Measurements from ENCODE around the gene CHD1.

The CHD1 gene

DNA sequence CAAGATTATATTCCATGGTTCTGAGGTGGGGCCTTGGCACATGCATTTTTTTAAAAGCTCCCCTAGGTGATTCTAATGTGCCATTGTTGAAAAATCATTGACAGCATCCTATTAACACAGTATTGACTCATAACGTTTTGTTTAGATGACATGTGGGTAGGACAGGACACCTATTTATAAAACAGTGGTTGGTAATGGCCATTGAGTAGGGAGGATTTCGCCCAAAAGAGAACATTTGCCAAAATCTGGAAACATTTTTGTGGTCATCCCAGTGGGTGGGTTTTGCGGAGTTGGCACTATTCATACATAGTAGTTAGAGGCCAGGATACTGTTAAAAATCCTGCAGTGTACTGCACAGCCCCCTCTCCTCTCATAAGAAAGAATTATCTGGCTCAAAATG lies 6.4 kb upstream of the CHD1 start:
- no peak for DNase-seq

DNA sequence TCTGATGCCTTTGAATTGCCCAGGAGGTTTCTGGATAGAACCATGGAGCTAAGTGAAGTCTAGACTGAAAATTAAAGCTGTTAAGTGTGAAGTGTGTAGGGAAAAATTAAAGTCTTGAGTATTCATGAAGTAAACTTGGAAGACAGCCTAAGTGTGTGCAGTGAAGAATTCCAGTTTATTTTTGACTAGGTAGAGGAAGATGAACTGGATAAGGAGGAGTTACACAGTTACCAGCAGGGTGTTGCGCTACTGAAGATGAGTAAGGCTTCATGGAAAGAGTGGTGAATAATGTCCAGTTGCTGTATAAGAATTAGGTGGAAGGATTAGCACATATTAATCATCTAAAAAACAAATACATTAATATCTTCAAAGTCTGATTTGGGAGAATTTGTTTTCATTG lies 5.7 kb upstream of the CHD1 start:
- DNase-seq, result no peak

DNA sequence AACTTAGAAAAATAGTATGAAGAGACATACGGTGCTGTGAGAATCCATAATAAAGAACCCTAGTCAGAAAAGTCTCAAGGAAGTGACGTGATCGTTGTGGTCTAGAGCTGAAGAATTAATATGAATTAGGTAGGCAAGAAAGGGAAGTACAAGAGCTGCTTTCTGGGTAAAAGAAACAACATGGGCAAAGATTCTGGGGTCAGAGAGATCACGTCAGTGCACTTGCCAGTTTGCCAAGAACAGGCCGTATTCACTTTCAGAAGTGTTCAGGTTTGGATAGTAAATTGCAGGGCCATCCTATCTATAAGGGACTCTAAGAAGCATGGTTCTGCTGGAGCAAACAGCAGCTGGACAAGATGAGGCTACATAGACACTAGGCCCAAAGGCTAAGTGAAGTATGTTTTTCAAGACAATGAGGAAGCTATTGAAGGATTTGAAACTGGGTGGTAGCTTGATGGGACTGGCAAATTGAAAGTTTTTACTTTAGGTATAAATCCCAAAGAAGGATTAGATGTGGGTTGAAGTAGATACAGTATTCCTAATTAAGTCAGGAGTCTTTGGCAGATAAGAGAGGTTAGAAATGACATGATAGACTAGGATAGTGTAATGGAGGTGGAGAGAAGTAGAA lies 4.8 kb upstream of the CHD1 start:
- DNase-seq, result no peak

DNA sequence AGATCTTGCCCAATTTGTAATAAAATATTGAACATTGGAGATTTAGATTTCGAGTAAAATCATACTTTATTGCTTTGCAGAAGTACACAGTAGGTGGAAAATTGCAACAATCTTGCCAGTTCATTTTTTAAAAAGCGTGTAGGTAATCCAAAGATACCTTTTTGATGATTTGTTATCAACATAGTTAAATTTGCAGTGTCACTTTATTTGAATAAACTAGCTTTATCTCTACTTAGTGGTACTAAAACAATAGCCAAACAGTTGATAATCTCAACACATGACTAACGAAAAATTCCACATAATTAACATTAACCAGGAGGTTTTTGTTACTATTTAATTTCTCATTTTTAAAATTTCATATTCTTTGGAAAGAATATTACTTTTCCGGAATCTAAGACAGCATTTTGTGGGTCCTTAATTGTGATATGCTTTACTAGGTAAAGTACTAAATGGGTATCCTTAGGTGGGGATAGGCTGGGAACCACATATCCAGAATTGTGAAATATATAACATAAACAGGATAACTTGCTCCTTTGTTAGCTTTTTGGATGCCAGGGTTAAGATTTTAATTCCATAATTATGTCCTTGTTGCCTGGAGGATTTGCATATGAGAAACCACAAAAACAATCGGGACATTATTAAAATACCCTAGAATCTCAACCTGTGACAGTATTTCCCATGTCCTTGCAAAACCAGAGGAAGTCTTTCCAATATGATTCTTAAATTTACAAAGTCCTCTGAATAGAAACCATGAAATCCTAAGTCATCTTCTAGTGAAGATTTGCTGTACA lies 2.4 kb upstream of the CHD1 start:
- DNase-seq, result no peak

DNA sequence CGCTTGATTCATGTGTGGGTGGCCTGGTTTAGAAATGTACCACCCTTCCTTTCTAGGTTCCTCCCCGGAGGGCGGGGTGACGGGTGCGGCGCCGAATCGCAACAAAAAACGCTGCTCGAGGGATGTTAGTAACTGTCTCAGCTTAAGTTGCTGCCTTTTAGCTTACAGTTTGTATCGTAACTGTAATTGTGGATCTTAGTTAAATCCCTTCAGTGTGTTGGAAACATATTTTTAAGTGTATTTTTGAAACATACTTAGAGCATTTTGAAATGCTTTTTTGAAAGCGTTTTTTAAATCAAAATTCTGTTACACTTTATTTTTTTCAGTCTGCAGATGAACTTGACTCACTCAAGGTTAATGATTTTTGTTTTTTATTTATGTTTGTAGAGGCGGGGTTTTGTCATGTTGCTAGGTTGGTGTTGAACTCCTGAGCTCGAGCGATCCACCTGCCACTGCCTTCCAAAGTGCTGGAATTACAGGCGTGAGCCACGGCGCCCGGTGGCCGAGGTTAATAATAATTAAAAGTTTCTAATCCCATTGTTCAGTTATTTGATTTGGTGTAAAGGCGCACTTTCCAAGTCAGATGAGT lies 997 bp upstream of the CHD1 start:
- no peak for DNase-seq

DNA sequence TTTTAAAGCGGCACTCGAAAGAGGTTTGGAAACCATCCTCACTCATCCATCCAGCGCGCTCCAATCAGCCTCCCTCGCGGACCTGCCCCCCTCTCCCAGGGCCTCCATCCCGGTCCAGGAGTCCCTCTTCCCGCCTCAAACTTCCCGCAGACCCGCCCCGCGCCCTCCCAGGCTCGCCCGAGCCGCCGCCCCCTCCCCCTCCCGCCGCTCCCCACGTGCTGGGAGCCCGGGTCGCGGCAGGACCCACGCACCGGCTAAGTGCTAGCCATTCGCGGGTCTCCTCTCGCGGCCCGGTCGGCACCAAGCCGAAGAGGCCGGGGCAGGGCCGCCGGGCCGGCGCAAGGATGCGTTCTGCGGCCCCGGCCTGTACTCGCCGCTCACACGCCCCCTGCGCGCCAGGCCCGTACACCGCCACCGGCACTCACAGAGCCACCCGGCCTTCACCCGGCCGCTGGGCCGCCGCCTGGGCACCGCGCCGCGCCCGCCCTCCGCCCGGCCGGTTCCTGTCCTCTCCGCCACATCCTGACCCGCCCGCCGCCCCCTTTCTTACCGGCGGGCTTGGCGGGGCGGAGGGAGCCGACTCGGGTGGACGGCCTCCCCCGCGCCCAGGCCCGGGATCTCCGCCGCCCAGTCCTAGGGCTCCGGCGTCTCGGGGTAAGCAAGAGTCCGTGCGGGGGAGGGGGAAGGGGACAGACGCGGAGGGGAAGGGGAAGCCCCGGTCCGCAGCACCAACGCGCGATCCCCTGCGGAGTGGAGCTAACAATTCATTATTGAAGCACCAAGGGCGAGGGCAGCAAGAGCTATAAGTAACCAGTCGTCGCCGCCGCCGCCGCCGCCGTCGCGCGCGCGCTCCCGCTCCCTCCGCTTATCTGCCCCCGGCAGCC lies 576 bp downstream of the CHD1 start:
- peak; percentile 75 for DNase-seq

DNA sequence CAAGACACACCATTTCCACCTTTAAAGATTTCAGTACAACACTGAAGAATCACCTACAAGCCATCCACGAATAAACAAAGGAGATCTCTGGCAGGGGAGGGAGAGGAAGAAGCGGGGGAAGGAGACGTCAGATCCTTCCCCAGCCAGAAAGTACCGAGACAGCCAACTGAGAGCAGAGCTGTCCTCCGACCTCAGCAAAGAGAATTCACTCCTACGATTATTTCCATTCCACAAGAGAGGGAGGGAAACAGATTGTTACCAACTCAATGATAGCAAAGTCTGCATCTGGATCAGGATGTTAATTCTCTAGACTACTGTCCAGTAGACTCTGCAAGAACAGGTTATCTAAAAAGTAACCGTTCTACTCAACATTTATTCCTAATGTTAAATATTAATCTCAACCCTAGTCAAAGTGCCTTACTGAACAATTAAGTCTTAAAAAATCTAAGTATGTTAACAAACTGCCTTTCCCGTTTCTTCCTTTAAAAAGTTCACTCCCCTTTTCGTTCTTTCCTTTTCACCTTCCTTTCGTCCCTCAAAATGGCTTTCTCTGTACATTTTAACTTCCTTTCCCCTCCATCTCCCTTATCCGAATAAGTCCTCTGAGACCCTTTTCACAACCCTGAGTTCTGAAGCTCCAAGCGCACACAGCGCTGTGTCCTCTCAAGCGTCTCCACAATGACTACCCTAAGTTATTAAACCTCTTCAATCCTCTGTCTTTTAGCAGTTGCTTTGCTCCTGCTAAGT lies 1.4 kb downstream of the CHD1 start:
- no peak for DNase-seq

DNA sequence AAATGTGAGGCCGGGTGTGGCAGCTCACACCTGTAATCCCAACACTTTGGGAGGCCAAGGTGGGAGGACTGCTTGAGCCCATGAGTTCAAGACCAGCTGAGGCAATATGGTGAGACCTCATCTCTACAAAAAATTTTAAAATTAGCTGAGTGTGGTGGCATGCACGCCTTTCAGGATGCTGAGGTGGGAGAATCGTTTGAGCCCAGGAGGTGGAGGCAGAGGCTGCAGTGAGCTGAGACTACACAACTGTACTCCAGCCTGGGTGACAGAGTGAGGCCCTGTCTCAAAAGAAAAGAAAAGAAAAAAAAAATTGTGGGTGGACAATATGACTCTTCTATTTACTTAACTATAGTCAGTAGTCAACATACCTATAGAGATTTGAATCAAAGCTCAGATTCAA lies 4.8 kb downstream of the CHD1 start:
- no peak for DNase-seq

DNA sequence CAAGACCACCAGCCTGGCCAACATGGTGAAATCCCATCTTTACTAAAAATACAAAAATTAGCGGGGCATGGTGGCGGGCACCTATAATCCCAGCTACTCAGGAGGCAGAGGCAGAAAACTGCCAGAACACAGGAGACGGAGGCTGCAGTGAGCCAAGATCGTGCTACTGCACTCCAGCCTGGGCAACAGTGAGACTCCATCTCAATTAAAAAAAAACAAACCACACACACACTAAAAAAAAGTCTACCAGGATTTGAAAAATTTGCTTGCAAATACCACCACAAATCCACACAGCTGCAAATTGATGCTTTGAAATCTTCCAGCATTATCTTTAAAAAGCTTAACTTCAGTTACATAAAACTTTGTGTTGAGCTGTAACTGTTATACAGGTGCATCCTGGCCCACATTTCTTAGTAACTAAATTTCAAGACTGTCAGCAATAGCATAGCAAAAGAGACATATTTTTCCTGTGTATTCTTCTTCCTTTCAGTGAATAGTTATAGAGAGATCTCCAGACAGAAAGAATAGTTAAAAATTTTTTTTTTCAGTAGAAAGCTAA lies 6.8 kb downstream of the CHD1 start:
- DNase-seq, result no peak

DNA sequence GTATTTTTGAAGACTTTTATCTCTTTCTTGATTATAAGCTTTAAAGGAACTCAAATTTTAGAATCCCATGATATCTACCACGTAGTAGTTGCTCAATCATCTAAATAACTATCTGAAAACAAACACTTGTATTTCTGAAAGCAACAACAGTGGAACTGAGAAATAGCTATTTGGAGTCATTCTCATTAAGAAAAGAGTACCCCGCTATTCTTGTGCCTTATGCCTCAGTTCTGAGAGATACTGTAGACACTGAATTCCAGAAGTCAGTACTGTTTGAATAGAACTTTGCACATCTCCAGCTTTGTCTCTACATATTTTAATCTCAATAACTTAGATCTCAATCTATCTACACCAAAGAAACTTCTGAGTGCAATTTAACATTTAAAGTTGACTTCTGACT lies 11.4 kb downstream of the CHD1 start:
- DNase-seq, result no peak

DNA sequence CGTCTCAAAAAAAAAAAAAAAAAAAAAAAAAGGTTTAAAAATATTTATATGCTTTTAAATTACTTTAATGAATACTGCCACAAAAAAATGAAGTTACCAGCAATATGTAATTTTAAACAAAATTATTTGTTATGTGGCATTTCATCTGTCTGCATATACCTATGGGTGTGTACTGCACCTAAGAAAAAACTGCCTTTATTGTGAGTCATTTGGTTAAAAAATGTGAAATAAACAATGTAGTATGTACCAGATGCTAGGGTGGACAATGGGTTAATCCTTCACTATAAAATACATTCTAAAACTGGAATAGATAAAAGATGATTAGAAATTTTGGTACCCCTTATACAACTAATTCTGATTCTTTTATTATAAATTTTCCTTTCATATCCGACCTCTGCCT lies 12.3 kb downstream of the CHD1 start:
- DNase-seq, result no peak

DNA sequence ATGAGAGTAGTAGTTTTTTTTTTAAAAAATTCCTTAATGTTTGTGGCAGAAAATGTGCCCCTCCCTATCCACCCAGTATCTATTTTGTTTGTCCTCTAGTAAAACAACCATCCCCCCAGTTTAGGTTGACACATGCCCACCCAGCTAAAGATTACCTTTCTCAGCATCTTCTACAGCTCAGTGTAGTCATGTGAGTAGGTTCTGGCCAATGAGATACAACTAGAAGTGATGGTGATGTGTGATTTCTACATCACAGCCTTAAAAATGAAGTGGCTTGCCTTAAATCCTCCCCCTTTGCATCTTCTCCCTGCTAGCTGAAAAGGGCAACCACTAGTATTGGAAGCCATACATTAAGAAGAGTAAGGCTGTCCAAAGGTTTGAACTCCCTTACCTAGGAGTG lies 14.9 kb downstream of the CHD1 start:
- no peak for DNase-seq

DNA sequence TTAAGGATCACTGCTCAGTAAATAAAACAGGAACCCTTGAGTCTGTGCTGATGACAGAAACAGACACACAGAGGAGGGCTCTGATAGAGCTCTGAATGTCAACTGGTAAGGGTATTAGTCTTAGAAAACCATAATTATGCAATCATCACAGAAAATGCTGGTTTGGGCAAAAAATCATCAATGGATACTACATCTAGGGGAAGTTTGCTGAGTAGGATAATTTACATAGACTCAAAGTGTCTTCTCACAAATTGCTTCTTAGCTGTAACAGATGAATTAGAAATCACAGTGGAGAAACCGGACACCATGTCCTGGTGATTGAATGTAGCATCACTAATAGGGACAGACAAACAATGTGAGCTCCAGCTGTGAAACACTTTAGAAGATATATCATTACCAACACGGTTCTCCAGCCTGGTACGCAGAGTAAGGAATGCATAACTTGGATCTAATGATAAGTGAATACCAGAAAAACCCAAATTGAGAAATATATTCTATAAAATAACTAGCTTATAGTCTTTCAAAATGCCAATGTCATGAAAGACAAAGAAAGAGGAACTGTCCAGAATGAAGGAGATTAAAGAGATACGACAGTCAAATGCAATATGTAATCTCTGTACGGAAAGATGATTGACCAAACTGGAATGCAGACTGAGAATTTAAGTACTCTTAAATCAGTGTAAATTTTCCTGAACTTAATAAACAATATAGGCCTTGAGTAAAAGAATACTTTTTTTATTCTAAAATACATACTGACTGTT lies 17.3 kb downstream of the CHD1 start:
- no peak for DNase-seq

DNA sequence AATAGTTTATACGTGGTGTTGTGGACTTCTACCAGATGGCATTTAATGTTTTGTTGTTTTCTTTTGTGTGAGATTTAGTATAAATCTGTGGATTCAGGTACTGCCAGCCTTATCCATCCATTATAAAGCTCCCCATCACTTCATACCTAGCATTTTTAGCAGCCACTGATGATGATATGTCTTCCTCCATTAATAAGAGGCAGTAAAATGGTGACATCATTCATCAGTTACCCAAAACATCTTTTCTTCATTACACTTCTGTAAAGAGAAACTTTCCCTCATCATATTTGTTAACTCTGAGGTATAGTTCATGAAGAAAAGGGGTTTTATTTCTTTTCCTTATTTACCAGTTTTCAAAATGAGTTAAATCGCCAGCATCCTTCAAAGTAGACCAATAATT lies 19.4 kb downstream of the CHD1 start:
- DNase-seq, result no peak

DNA sequence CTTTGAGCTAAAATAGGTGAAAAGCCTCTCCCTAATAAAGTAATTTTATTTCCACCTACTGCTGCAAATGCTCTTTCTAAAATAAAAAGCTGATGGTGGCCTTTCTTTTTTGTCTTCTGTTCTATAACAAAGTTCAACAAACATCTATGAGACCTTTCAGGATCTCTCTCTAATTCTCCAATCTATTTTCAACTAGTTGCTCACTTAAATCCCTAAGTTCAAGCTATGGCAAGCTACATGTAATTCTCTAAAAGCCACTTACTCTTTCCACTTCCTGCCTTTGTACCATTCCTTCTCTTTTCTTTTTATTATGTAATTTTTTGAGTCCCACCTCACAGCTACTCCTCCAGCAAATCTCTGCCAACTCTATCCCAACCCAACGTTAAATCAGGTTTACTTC lies 20.9 kb downstream of the CHD1 start:
- no peak for DNase-seq

DNA sequence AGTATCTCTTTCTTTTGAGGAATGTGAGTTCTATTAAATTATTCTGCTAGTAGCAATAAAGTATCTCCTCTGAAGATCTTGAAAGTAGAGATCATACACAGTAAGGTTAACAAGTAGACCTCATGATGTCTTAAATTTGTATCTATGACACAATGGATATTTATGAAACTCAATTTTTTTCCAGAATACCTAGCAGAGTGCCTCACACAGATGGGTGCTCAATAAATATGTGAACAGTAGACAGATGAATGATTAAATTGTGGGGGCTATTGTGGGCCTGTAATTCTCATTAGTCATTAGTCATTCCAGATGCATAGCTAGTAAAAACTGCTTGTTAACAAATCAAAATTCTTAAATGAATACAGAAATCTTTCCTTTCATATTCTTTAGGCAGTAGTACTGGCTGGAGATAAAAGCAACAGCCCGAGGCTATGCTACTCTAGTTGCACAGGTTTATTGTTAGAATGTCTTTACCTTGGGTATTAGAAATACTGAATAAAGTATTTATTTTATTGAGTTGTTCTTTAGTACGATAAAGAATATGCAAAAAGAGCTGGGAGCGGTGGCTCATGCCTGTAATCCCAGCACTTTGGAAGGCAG lies 22.0 kb downstream of the CHD1 start:
- DNase-seq, result no peak

DNA sequence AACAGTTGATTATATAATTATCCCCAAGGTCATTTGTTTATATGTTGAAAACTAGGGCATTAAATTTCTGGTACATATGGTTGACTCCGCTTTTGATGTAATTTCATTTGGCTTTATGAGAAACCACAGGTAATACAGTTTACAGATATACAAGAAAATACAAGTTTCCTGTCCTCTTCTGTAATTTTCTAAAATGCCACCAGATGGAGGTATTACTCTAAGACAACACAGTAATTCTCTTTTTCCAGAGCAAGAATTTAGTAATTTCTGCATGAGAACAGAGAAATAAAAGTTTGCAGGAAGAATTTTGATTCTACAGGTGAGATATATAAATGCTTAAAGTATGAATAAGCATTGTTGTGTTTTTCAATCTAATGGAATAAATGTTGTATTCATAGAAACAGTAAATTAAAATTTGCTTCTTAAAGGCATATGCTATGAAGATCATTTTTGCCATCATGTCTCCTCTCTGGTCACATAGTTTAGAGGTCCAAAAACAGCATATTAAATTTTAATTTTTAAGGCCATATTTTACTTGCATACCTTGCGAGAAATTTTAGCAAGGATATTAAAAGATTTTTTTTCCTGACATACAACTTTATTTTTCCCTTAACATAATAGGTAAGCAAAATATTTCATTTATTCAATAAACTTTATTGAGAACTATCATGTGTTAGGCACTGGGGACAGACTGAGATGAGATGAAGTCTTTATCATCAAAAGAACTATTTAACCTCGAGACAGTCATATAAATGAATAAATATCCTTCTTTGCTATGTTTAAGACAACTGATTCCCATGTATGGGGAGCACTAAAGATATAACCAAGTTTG lies 22.7 kb downstream of the CHD1 start:
- no peak for DNase-seq

DNA sequence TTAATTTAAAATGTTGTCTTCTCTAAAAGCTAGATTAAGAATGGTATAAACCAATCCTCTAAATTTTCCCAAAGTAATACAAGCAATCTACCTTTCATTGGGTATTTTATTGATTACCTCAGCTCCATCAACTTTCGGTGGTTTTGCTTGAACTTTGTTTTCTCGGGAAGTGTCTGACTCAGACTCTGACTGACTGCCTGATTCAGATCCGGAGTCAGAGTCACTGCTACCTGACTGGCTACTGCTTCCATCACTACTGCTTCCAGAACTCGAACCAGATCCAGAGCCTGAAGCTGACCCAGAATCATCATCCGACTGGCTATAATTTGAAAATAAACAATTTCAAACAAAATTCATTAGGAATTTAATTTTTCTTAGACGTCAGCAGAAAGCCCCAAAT lies 24.0 kb downstream of the CHD1 start:
- DNase-seq, result no peak

DNA sequence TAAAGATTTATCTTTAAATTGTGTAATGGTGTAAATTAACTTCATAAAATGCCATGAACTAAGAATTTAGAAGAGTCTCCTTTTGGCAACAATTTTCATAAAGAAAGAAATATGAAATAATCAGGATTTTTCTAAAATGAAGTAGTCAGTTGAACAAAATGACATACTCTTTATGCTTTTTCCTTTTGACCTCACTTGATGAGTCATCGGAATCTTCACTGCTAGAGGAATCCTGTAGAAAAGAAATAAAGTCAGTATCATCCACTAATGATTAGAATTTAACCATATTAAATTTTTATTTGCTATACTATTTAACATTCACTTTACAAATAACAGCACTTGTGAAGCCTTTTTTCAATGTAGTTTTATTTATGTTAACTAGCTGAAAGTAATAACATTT lies 26.1 kb downstream of the CHD1 start:
- DNase-seq, result no peak

DNA sequence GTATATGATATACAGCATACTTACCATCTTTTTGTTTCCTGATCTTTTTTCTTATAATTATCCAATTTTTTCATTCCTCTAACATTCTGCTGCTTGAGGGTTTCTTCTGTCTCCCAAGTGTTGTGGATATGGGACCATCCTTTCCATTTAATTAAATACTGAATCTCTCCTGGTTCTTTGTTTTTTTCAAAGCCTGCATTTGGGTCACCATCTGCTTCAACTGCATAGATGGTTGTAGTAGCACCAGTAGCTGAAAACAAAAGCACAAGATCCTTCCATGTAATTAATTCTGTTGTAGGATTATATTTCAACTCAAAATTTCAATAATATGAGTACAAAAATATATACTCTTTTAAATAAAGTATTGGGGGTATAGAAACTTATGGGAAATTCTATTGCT lies 29.4 kb downstream of the CHD1 start:
- no peak for DNase-seq

All from activated CD8-positive, alpha-beta memory T cell treated with anti-CD3 and anti-CD28 coated beads, Interleukin-2, amount 50 U/mL, for 48 hours (primary cell).